A549 (cell line): ENCODE results near the gene ARHGAP23. TPM values are rescaled to one million over a fixed set of nuclear protein-coding genes. Genes with fewer than 3 reads are reported as not detected.

Source experiments
- ATAC-seq, 2 experiments: fragments of 200-7000 bp in 1 of 2; fragments of >200 bp in 1 of 2; cut with Nextera tagmentation in 1 of 2; cut with Tn5 transposase in 1 of 2; 3 replicates each; pipeline versions ENCODE4 v1.8.0 to v1.9.1; 2018 to 2020; ENCODE audit warnings: mild to moderate bottlenecking in 1 of 2, moderate library complexity in 1 of 2
- CTCF ChIA-PET: fragments of 300-600 bp; sonication (Branson Sonifier 250); formaldehyde crosslinking; extraction: SDS; loops from one replicate; lab custom pipeline; 2021; ENCODE audit warnings: antibody characterized with exemption, inconsistent platforms; lab: Yijun Ruan, JAX
- POLR2A ChIA-PET: fragments of 350-600 bp; formaldehyde crosslinking; extraction: SDS; loops from one replicate; lab custom pipeline; 2021; ENCODE audit warnings: antibody characterized with exemption, inconsistent platforms; lab: Yijun Ruan, JAX
- DNase-seq, 2 experiments: peaks; one replicate each; pipeline versions ENCODE4 v3.0.0 to v3.0.0-alpha.2; 2011 to 2016; ENCODE audit warnings: low read depth in 1 of 2, low spot score in 1 of 2
- FAIRE-seq: peaks from 2 replicates; lab custom pipeline; 2011; peaks lifted over from hg19 to GRCh38; lab: Jason Lieb, UNC
- H3K27ac ChIP-seq, 2 experiments: fragments of >200 bp; sonication (Bioruptor Twin); formaldehyde crosslinking; 3 replicates each; pipeline ENCODE4 v1.5.1; 2016 to 2017
- H3K4me1 ChIP-seq: fragments of >200 bp; sonication (Bioruptor Twin); formaldehyde crosslinking; 3 replicates; pipeline ENCODE4 v1.6.1; 2016
- H3K4me2 ChIP-seq: fragments of >200 bp; sonication (Bioruptor Twin); formaldehyde crosslinking; 3 replicates; pipeline ENCODE4 v1.6.1; 2016
- H3K4me3 ChIP-seq: fragments of >200 bp; sonication (Bioruptor Twin); formaldehyde crosslinking; 3 replicates; pipeline ENCODE4 v1.5.1; 2016
- H3K9me3 ChIP-seq: fragments of >200 bp; sonication (Bioruptor Twin); formaldehyde crosslinking; 3 replicates; pipeline ENCODE4 v1.6.1; 2016
- ATOH8 ChIP-seq: fragments of 250-450 bp; sonication (Bioruptor Pico); IDR thresholded peaks from 2 replicates; pipeline ENCODE4 v1.5.0; 2020; ENCODE audit warnings: low read depth, mild to moderate bottlenecking, moderate library complexity
- BHLHE40 ChIP-seq: IDR thresholded peaks from 2 replicates; pipeline ENCODE4 v1.6.1; 2012; ENCODE audit warnings: low read depth, low read length, inconsistent platforms
- CEBPB ChIP-seq, 2 experiments: fragments of >200 bp in 1 of 2; sonication (Bioruptor Twin) in 1 of 2; formaldehyde crosslinking in 1 of 2; IDR thresholded peaks; 2 replicates each; pipeline ENCODE4 v1.6.1; 2012 to 2016
- CHD2 ChIP-seq: fragments of 150-350 bp; IDR thresholded peaks from 2 replicates; pipeline ENCODE4 v1.6.1; 2014; ENCODE audit warnings: low read length; ENCODE audit not compliant: partially characterized antibody
- CHD4 ChIP-seq: fragments of 200-600 bp; sonication (generic); IDR thresholded peaks from 2 replicates; pipeline ENCODE4 v1.6.1; 2016; ENCODE audit warnings: antibody characterized with exemption, mild to moderate bottlenecking, borderline replicate concordance
- EHF ChIP-seq: fragments of 250-450 bp; sonication (Bioruptor Pico); IDR thresholded peaks from 2 replicates; pipeline ENCODE4 v1.5.0; 2020; ENCODE audit warnings: mild to moderate bottlenecking
- HES2 ChIP-seq: fragments of >200 bp; sonication (Bioruptor Twin); formaldehyde crosslinking; IDR thresholded peaks from 2 replicates; pipeline ENCODE4 v1.6.1; 2016
- HMGXB4 ChIP-seq: fragments of 250-450 bp; sonication (Bioruptor Pico); IDR thresholded peaks from 2 replicates; pipeline ENCODE4 v1.5.0; 2021; ENCODE audit warnings: mild to moderate bottlenecking, moderate library complexity, borderline replicate concordance
- HOXB13 ChIP-seq: fragments of 250-450 bp; sonication (Bioruptor Pico); IDR thresholded peaks from 2 replicates; pipeline ENCODE4 v1.5.0; 2020; ENCODE audit warnings: low read depth, mild to moderate bottlenecking, moderate library complexity
- HOXB5 ChIP-seq: fragments of 250-450 bp; sonication (Bioruptor Pico); IDR thresholded peaks from 2 replicates; pipeline ENCODE4 v1.5.0; 2020; ENCODE audit warnings: mild to moderate bottlenecking, moderate library complexity
- JUN ChIP-seq, 2 experiments: fragments of >200 bp; sonication (Bioruptor Twin); formaldehyde crosslinking; IDR thresholded peaks; 2 replicates in 1 of 2; 3 replicates in 1 of 2; pipeline ENCODE4 v1.6.1; 2016 to 2017
- KDM5A ChIP-seq: fragments of 200-600 bp; sonication (generic); IDR thresholded peaks from 2 replicates; pipeline ENCODE4 v1.6.1; 2016; ENCODE audit warnings: antibody characterized with exemption, mild to moderate bottlenecking
- MAFK ChIP-seq: fragments of 450-650 bp; IDR thresholded peaks from 2 replicates; pipeline ENCODE4 v1.6.1; 2014; ENCODE audit not compliant: partially characterized antibody
- MAZ ChIP-seq: fragments of 150-350 bp; IDR thresholded peaks from 2 replicates; pipeline ENCODE4 v1.6.1; 2014; ENCODE audit warnings: antibody characterized with exemption, low read depth, low read length, borderline replicate concordance
- MYC ChIP-seq: IDR thresholded peaks from 2 replicates; pipeline ENCODE4 v1.6.1; 2012; ENCODE audit warnings: mild to moderate bottlenecking, inconsistent platforms, low read length, improper control_type of control experiment, borderline replicate concordance
- NFE2L2 ChIP-seq: fragments of 150-350 bp; conservative IDR thresholded peaks from 2 replicates; pipeline ENCODE4 v1.6.1; 2014; ENCODE audit warnings: low read length
- NR3C1 ChIP-seq: fragments of >200 bp; sonication (Bioruptor Twin); formaldehyde crosslinking; IDR thresholded peaks from 3 replicates; pipeline ENCODE4 v1.6.1; 2017
- PHF8 ChIP-seq: fragments of 200-600 bp; sonication (generic); IDR thresholded peaks from 2 replicates; pipeline ENCODE4 v1.6.1; 2016; ENCODE audit warnings: low read depth, mild to moderate bottlenecking, antibody characterized with exemption, moderate library complexity, borderline replicate concordance
- POLR2A ChIP-seq: IDR thresholded peaks from 2 replicates; pipeline ENCODE4 v1.6.1; 2012; ENCODE audit warnings: mild to moderate bottlenecking, low read length
- POLR2AphosphoS2 ChIP-seq: conservative IDR thresholded peaks from 2 replicates; pipeline ENCODE4 v1.6.1; 2012; ENCODE audit warnings: low read length, improper control_type of control experiment, inconsistent platforms
- RCOR1 ChIP-seq: fragments of 150-350 bp; IDR thresholded peaks from 2 replicates; pipeline ENCODE4 v1.6.1; 2014; ENCODE audit warnings: antibody characterized with exemption, low read length, low read depth
- RNF2 ChIP-seq: fragments of 200-600 bp; sonication (generic); IDR thresholded peaks from 2 replicates; pipeline ENCODE4 v1.6.1; 2016; ENCODE audit warnings: low read depth, mild to moderate bottlenecking, antibody characterized with exemption, moderate library complexity, borderline replicate concordance
- TFCP2L1 ChIP-seq: fragments of 250-450 bp; sonication (Bioruptor Pico); IDR thresholded peaks from 2 replicates; pipeline ENCODE4 v1.5.0; 2021; ENCODE audit warnings: mild to moderate bottlenecking
- ZFP36 ChIP-seq: fragments of 450-650 bp; IDR thresholded peaks from 2 replicates; pipeline ENCODE4 v1.6.1; 2014; ENCODE audit warnings: borderline replicate concordance; ENCODE audit not compliant: partially characterized antibody
- ZNF302 ChIP-seq: fragments of 250-450 bp; sonication (Bioruptor Pico); IDR thresholded peaks from 2 replicates; pipeline ENCODE4 v1.9.0; 2021; ENCODE audit warnings: inconsistent platforms, mild to moderate bottlenecking, moderate library complexity
- ZSCAN20 ChIP-seq: fragments of 250-450 bp; sonication (Bioruptor Pico); IDR thresholded peaks from 2 replicates; pipeline ENCODE4 v1.8.0; 2022; ENCODE audit warnings: mild to moderate bottlenecking, moderate library complexity
- WGBS: methylation state at CpG from one replicate; pipeline ENCODE4 v1.1.6; 2017; ENCODE audit errors: missing lambda C conversion rate; 5-methylcytosine and 5-hydroxymethylcytosine counted together
- polyA plus RNA-seq, 4 experiments: library from polyadenylated mRNA; depleted of rRNA in 3 of 4; stranded (reverse); fragments of >200 nt; fragmentation: RNase III in 1 of 4; extraction: RNeasy Plus Mini Kit Qiagen cat#74134 plus additional on column Dnase treatment in 1 of 4; gene quantifications; 2 replicates in 3 of 4; 3 replicates in 1 of 4; pipeline ENCODE4 v1.2.3, GENCODE V29; 2011 to 2017

Gene ARHGAP23
- polyA plus RNA-seq, 2 of the 4 experiments (the other 2 are of a cell fraction) = 4.8 to 32.6 TPM

GRCh38 chr17:38418693-38419507, 9.4 kb upstream of the ARHGAP23 start:
- FAIRE-seq = no peak
- DNase-seq = no peak
- H3K27ac ChIP-seq = peak overlapping the region; percentile 40 to 80; a peak in 4 of 6 replicates
- no peaks in the 10 kb centered on the region for H3K9me3 ChIP-seq
- CTCF ChIA-PET = interaction anchor here (0.6 to 12.7 kb wide), 13 partner anchors 6 to 290 kb away, joined by 3 to 203 read pairs (median 4); partner anchors contain the start of genes ARHGAP23, GPR179 and SOCS7
- peak overlapping the region; percentile 45 for H3K4me3 ChIP-seq
- WGBS = 64% methylated on average over 20 of the region's 78 CpGs
- TF ChIP-seq ATOH8 (CRISPR knock-in tag) (no peak), POLR2A (no peak), NFE2L2 (no peak), EHF (CRISPR knock-in tag) (no peak), HOXB13 (CRISPR knock-in tag) (no peak), POLR2AphosphoS2 (no peak), PHF8 (no peak), HES2 (no peak), RCOR1 (no peak)
- TF ChIP-seq, all 56 proteins: peak for 0
- POLR2A ChIA-PET = no interaction called here
- ATAC-seq = no peak
- Histone ChIP-seq H3K4me1 (peaks cover 17% of the 10 kb centered on the region), H3K4me2 (peak overlapping the region; percentile 83)

GRCh38 chr17:38419508-38419981, 8.7 kb upstream of the ARHGAP23 start:
- H3K4me3 ChIP-seq = peak overlapping the region; percentile 45
- H3K4me2 ChIP-seq = peak overlapping the region; percentile 83

More at GRCh38 chr17:38419508-38419981, 8.7 kb upstream of the ARHGAP23 start:
- no peak for FAIRE-seq
- CTCF ChIA-PET = interaction anchor here (0.6 to 12.7 kb wide), 9 partner anchors 10 to 290 kb away, joined by 3 to 173 read pairs (median 4); partner anchors contain the start of gene GPR179
- 43% methylated on average over 7 of the region's 10 CpGs for WGBS
- POLR2A ChIA-PET = interaction anchor here (0.5 kb wide), 1 partner anchor 333 kb away, joined by 3 read pairs; the partner anchor contains the start of gene PSMB3
- no peak for DNase-seq
- TF ChIP-seq BHLHE40 = no peak
- no peak for TF ChIP-seq HOXB5 (CRISPR knock-in tag)
- TF ChIP-seq CHD2 = no peak
- no peak for TF ChIP-seq PHF8
- TF ChIP-seq RNF2 = no peak
- no peak for TF ChIP-seq ZFP36
- TF ChIP-seq ZSCAN20 (CRISPR knock-in tag) = no peak
- no peak for TF ChIP-seq JUN (IDR thresholded peaks at IDR 0.05)
- no peak for TF ChIP-seq NFE2L2
- TF ChIP-seq NR3C1 = no peak
- no peak for TF ChIP-seq MAFK
- TF ChIP-seq CEBPB (IDR thresholded peaks at IDR 0.05) = no peak
- TF ChIP-seq KDM5A = no peak
- TF ChIP-seq TFCP2L1 (CRISPR knock-in tag) = no peak
- no peak for TF ChIP-seq HOXB13 (CRISPR knock-in tag)
- no peak for TF ChIP-seq MAZ
- no peak for TF ChIP-seq HMGXB4
- TF ChIP-seq MYC = no peak
- no peak for TF ChIP-seq CHD4
- TF ChIP-seq ZNF302 (CRISPR knock-in tag) = no peak
- no peaks in the 10 kb centered on the region for H3K9me3 ChIP-seq
- ATAC-seq = no peak
- peaks cover 14% of the 10 kb centered on the region for H3K4me1 ChIP-seq
- peak overlapping the region; percentile 40 to 80; a peak in 4 of 6 replicates for H3K27ac ChIP-seq
